Measurements from ENCODE around the gene HOXB6.

- no peak for TF ChIP-seq EZH2 (IDR thresholded peaks at IDR 0.05)
- no peak for TF ChIP-seq FOXP2 (optimal IDR thresholded peaks at IDR 0.05; ENCODE audit: control extremely low read depth, extremely low read length, insufficient read depth)
Measured at GRCh38 chr17:48640858-48641180, 36.0 kb upstream of the HOXB6 start.

Measured in SK-N-MC (cell line).